K562 (cell line): Measurements from ENCODE around the gene HOXA2.

ENCODE experiments used
- CCAR2 ChIP-seq: fragments of 200-400 bp; formaldehyde crosslinking; IDR thresholded peaks from 2 replicates; pipeline ENCODE4 v1.6.1; 2017; ENCODE audit warnings: mild to moderate bottlenecking, low read depth, low read length
- E2F5 ChIP-seq: sonication (generic); formaldehyde crosslinking; IDR thresholded peaks from 2 replicates; pipeline ENCODE4 v1.8.0; 2022; ENCODE audit warnings: mild to moderate bottlenecking, missing genetic modification reagents
- EGR1 ChIP-seq: fragments of 450-650 bp; conservative IDR thresholded peaks from 2 replicates; pipeline ENCODE4 v1.6.1; 2017; ENCODE audit warnings: mild to moderate bottlenecking
- FOXJ3 ChIP-seq: sonication (generic); formaldehyde crosslinking; IDR thresholded peaks from 2 replicates; pipeline ENCODE4 v1.4.0; 2020; ENCODE audit warnings: mild to moderate bottlenecking, missing genetic modification reagents
- GABPB1 ChIP-seq: sonication (generic); formaldehyde crosslinking; IDR thresholded peaks from 2 replicates; pipeline ENCODE4 v1.8.0; 2022; ENCODE audit warnings: mild to moderate bottlenecking, missing genetic modification reagents
- HDAC6 ChIP-seq: IDR thresholded peaks from 2 replicates; pipeline ENCODE4 v1.6.1; 2012; ENCODE audit warnings: low read depth, mild to moderate bottlenecking, control low read depth, inconsistent platforms, low read length, moderate library complexity
- JUN ChIP-seq, 2 experiments: sonication (generic) in 1 of 2; formaldehyde crosslinking in 1 of 2; IDR thresholded peaks; 2 replicates each; pipeline versions ENCODE4 v1.6.1 to v1.8.0; 2012 to 2022; ENCODE audit warnings: borderline replicate concordance in 2 of 2, mild to moderate bottlenecking in 2 of 2, improper control_type of control experiment in 1 of 2, low read depth in 1 of 2, low read length in 1 of 2, missing genetic modification reagents in 1 of 2
- NR2C1 ChIP-seq, 2 experiments: fragments of 450-650 bp; IDR thresholded peaks; 2 replicates each; pipeline ENCODE4 v1.6.1; 2017; ENCODE audit warnings: mild to moderate bottlenecking in 2 of 2, antibody characterized with exemption in 1 of 2, inconsistent platforms in 1 of 2, missing compliant biosample characterization in 1 of 2, missing genetic modification characterization in 1 of 2
- RB1 ChIP-seq: fragments of 450-650 bp; IDR thresholded peaks from 2 replicates; pipeline ENCODE4 v1.6.1; 2017; ENCODE audit warnings: low read depth, mild to moderate bottlenecking
- ZC3H4 ChIP-seq: sonication (generic); formaldehyde crosslinking; IDR thresholded peaks from 2 replicates; pipeline ENCODE4 v1.9.0; 2021; ENCODE audit warnings: missing genetic modification reagents, borderline replicate concordance
- ZNF431 ChIP-seq: sonication (generic); formaldehyde crosslinking; IDR thresholded peaks from 2 replicates; pipeline ENCODE4 v1.8.0; 2022; ENCODE audit warnings: mild to moderate bottlenecking, missing genetic modification reagents
- ZNF609 ChIP-seq: sonication (generic); formaldehyde crosslinking; IDR thresholded peaks from 2 replicates; pipeline ENCODE4 v1.8.1; 2023; ENCODE audit warnings: missing genetic modification reagents, mild to moderate bottlenecking, borderline replicate concordance
- ZNF707 ChIP-seq: fragments of 250-450 bp; sonication (Bioruptor Pico); conservative IDR thresholded peaks from 2 replicates; pipeline ENCODE4 v1.8.0; 2022; ENCODE audit warnings: inconsistent platforms, mild to moderate bottlenecking, moderate library complexity

- TF ChIP-seq E2F5 (CRISPR knock-in tag) (no peak), GABPB1 (CRISPR knock-in tag) (no peak), FOXJ3 (CRISPR knock-in tag) (no peak), JUN (IDR thresholded peaks at IDR 0.05; ENCODE audit: borderline replicate concordance, low read depth, low read length) (no peak), JUN (CRISPR knock-in tag; IDR thresholded peaks at IDR 0.05; ENCODE audit: borderline replicate concordance) (no peak), ZNF609 (no peak), HDAC6 (no peak), ZC3H4 (no peak), CCAR2 (no peak), EGR1 (no peak), NR2C1 (IDR thresholded peaks at IDR 0.05) (no peak), NR2C1 (tag; IDR thresholded peaks at IDR 0.05) (no peak), ZNF707 (CRISPR knock-in tag) (no peak), ZNF431 (no peak), RB1 (no peak)
Measured at GRCh38 chr7:27129729-27130539, 27.5 kb upstream of the HOXA2 start.
